GM12892 (cell line): ENCODE data around the gene VAPA.

Experiments
- DNase-seq: peaks from one replicate; pipeline ENCODE4 v3.0.0; 2011; ENCODE audit not compliant: insufficient read length
- FAIRE-seq: peaks from 2 replicates; lab custom pipeline; 2011; peaks lifted over from hg19 to GRCh38; lab: Jason Lieb, UNC
- POLR2A ChIP-seq: IDR thresholded peaks from 2 replicates; pipeline ENCODE4 v1.6.1; 2011; ENCODE audit warnings: low read depth, low read length, control low read depth
- POLR2AphosphoS5 ChIP-seq: IDR thresholded peaks from 2 replicates; pipeline ENCODE4 v1.6.1; 2011; ENCODE audit warnings: low read depth, low read length, control low read depth
- TAF1 ChIP-seq: IDR thresholded peaks from 2 replicates; pipeline ENCODE4 v1.6.1; 2011; ENCODE audit warnings: low read depth, mild to moderate bottlenecking, control low read depth, low read length, borderline replicate concordance

The VAPA gene

DNA sequence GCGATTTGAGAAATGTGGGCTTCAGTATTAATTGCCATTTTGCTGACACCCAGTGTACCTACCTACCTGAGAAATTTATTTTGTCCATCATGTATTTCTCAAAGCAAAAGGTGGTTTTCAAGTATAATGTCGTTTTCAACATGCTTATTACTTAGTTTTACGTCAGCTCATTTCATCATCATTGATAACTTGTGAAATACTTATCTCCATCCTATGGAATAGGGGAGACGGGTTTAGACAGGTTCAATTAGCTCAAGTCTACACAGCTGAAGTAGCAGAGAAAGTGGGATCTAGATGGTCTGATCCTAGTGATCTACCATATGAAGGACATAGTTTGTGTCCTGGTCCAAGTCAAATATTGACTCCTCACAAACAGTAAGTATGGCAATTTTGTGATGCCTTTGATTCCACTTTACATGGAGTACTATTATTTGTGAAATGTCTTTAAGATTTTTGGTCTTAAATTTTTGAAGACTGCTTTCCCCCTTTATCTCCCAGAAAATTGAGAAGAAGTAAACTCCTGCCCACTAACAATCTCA, 45.1 kb downstream of the VAPA start:
- TF ChIP-seq POLR2AphosphoS5 (peak; percentile 65), POLR2A (no peak)
- no peak for FAIRE-seq

DNA sequence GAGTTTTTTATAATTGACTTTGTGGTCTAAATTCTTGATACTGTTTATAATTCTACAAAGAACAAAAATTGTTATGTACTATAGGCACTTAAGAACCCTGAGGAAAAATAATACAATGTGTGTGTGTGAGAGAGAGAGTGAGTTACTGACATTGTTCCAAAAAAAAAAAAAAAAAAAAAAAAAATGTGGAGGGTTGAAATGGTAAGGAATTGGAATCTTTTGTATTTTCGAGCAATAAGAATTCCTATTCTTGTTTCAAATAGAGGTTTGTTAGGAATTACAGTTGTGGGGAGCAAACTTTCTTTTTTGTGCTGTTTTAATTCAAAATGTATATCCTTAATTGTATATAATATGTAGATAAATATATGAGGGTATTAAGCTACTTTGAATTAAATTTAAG, 45.7 kb downstream of the VAPA start:
- FAIRE-seq, result no peak
- no peak for DNase-seq
- TF ChIP-seq POLR2A, result no peak
- TF ChIP-seq POLR2AphosphoS5, result no peak

More for the DNA sequence above, 45.1 kb downstream of the VAPA start:
- no peak for DNase-seq

DNA sequence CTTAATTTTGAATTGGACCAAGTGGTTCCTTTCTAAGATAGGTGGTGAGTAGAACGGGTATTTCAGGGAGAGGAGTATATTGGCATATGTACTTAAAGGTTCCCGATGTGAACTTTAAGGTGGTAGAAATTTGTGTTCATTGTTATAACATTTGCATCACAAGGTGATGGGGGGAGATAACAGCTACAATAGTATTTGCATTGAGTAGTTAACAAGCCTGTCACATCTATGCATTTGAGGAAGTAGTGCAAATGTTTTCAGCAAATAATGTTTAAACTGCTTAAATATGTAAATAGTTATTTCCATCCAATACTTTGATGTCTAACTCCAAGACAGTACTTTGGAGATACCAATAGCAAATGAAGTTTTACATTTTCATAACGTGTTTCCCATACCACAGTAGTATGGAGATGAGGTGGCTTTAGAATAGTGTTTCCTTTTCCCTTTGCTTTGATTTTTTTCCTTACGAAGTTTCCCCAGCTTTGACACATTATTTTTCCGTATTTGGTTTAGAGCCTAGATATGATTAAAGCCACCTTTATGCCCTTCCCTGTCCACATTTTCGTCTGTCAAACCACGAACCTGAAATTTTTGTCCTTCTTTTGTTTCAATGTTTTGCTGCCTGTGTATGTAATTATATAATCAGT, 46.6 kb downstream of the VAPA start:
- DNase-seq, result no peak
- no peak for TF ChIP-seq POLR2A
- no peak for TF ChIP-seq POLR2AphosphoS5
- no peak for TF ChIP-seq TAF1
- FAIRE-seq, result no peak

DNA sequence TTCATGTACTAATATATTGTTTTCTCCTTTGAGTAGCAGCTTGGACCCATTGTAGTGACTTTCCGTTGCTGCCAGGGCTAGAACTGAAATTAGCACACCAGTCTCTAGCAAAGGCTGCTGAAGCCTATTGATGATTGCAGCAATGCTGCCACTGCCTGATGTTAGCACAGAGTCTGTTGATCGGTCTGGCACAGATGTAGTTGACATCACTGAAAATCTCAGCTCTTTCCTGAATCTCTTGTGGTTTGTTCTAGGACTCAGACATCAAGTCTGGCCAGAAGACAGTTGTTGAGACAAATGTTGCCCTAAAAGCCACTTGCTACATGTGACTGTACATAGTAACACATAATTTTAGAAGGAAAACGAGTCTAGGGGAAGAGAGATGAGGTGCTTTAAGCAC, 47.2 kb downstream of the VAPA start:
- no peak for TF ChIP-seq POLR2A
- TF ChIP-seq TAF1, result no peak
- no peak for TF ChIP-seq POLR2AphosphoS5
- no peak for FAIRE-seq
- DNase-seq, result no peak

DNA sequence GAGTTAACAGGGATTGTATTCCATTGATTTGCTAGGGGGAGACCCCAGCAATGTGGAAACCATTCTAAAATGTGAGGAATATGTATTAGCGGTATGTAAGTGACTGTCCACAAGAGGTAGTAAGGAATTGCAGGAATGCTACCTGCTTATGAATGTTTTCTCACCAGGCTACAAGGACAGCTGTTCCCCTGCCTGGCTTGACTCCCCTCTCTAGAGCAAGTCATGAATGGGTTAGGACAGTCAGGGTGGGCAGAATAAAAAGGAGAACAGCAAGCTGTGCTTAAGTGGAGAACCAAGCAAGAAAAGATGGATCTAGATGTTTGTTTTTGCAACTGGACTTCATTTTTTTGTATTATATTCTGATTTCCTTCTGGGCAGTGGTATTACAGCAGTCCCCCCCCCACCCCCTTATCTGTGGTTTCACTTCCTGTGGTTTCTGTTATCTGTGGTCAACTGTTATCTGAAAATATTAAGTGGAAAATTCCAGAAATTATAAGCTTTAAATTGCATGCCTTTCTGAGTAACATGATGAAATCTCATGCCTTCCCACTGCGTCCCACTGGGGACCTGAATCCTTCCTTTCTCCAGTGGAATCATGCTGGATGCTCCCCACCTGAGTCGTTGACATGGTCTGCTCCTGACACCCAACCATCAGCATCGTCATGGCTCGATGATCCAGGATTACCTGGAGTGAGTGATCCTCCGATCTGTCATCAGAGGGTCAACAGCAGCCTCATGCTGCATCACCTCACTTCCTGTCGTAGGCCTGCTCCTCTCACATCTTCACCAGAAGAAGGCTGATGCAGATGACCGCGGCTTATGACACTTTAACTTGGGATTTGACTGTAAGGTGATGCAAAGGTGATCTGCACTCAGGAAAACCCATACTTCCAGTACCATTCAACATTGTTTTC, 52.2 kb downstream of the VAPA start:
- TF ChIP-seq POLR2AphosphoS5 (no peak), TAF1 (no peak), POLR2A (no peak)
- DNase-seq (no peak), FAIRE-seq (peak; percentile 46)

DNA sequence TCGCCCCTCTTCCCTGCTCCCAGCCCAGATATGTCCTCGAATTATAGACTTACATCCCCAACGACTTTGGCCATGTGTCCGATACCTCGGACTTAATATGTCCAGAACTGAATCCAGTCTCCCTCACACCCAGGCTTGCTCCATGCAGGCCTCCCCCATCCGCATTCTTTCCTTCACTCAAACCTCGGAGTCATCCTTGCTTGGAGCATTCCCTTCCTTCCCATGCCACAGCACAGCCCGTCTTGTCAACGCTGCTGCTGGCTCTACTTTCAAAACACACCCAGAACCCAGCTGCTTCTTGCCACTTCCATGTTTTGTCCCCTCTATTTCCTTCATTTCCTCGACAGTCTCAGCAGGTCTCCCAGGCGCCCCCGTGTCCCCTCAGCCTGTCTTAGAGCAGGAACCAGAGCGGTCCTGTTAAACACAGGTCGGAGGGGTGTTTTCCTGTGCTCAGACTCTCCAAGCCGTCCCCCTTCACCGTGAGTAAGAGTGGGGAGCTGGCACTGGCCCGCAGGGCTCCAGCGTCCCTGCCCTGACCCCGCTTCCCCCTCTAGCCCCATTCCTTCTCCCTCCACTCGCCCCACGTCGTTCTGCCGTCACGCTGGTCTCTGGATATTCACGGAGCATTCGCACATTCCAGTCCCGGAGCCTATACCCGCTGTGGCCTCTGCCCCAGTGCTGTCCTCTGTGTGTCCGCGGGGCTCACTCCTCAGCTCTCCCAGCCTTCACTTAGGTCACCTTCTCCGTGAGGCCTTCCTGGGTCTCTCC, 54.4 kb downstream of the VAPA start:
- DNase-seq, result no peak
- TF ChIP-seq TAF1 (no peak), POLR2A (no peak), POLR2AphosphoS5 (no peak)
- FAIRE-seq, result no peak

DNA sequence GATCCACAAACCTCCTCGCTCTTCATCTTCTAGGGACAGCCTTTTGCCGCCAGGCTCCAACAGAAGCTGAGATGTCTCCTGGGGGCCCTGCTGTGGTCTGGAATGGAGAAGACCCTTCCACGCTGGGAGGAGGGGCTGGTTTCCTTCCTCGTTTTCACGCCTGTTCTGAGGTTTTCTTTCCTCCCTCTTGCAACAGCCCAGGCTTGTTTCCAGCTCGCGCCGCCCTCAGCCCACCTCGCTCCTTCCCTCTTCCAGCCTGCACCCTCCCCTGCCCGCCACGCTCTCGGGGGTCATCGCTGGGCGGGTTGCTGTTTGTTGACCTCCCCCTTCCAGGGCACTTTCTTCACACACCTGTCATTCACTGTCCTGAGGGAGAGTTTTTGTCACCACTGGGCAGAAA, 55.4 kb downstream of the VAPA start:
- no peak for FAIRE-seq
- TF ChIP-seq POLR2A, result no peak
- TF ChIP-seq POLR2AphosphoS5, result no peak
- no peak for TF ChIP-seq TAF1

DNA sequence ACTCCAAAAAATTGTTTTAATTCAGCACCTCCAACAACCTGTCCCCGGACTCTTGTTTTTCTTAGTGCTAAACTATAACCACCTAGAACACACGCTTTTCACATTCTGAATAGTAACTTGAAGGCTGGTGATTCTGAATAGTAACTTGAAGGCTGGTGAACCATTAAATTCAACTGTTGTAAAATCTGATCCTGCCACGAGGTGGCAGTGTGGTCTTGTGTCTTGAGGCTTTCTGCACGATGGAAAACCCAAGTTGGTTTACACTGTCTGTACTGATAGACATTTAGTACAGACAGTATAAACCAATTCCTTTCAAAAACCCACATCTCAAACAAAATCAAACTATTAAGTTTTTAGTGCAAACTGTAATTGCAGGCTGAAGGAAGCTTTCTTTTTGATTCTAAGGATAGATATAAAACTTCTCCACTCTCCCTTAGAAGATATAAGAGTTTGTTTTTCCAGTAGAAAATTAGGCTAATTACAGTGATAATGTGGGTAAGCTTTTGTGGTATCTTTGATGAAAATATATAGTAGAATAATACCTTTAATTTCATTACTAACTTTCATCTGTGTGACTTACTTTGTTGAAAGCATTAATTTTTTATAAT, 57.6 kb downstream of the VAPA start:
- DNase-seq, result no peak
- FAIRE-seq, result peak; percentile 82
- TF ChIP-seq POLR2AphosphoS5 (no peak), POLR2A (no peak), TAF1 (no peak)

More for the DNA sequence above, 55.4 kb downstream of the VAPA start:
- DNase-seq, result no peak

DNA sequence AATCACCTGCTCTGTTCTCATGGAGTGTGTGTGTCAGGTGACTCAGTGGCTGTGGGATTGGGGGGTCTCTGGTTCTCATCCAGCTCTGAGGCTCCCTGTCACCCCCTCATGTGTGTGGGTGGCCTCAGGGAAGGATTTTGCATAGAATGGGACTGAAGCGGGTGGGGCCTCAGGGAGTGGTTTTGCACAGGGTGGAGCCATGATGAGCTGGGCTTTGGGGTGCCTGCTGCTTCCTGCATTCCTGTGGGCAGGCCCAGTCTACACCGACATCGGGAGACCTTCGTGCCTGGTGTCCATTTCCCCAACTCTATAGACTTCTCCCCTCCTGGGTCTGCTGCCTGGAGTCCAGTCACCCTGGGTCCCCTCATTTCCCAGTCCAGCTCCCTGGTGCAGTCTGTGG, 59.7 kb downstream of the VAPA start:
- FAIRE-seq, result no peak
- TF ChIP-seq POLR2AphosphoS5 (no peak), TAF1 (no peak), POLR2A (no peak)
- no peak for DNase-seq

DNA sequence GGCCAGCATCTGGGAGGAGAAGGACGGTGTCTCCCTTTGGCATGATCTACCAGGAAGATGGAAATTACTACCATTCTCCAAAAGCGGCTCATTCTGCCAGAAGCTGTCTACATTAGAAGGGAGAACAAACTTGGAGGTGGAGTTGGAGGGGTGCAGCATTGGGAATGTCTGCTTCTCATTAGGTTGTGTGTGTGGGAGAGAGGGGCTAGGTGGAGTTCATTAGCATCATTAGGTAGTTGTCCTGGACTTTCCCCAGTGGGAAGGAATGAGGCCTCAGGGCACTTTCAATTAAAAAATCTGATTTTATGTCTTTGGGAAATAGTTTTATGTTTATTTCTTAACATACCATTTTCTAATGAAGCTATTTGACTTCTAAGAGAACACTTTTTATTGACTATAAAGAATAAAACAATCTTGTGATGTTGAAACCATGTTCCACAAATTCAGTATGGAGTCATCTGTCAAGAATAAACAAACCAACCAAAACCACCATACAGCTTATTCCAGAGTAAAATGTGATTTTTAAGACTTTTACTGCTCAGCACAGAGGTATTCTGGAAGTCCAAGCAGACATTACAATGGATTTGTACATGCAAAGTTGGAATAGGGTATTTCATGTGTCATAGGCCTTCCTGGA, 60.6 kb downstream of the VAPA start:
- no peak for DNase-seq
- no peak for FAIRE-seq
- no peak for TF ChIP-seq POLR2AphosphoS5
- no peak for TF ChIP-seq POLR2A
- no peak for TF ChIP-seq TAF1
